IPS-15b (cell line): ENCODE measurements around the gene PPP1R7.

ENCODE experiments used
- H3K27me3 ChIP-seq: one replicate; pipeline ENCODE4 v1.6.1; 2013; ENCODE audit warnings: low read length; ENCODE audit not compliant: control insufficient read depth, insufficient read depth
- H3K36me3 ChIP-seq: one replicate; pipeline ENCODE4 v1.6.1; 2013; ENCODE audit warnings: low read length; ENCODE audit not compliant: control insufficient read depth, insufficient read depth
- H3K4me1 ChIP-seq: one replicate; pipeline ENCODE4 v1.6.1; 2013; ENCODE audit warnings: mild to moderate bottlenecking, low read length; ENCODE audit not compliant: control insufficient read depth, insufficient read depth
- H3K4me3 ChIP-seq: one replicate; pipeline ENCODE4 v1.5.1; 2013; ENCODE audit warnings: low read depth, low read length
- H3K9ac ChIP-seq: one replicate; pipeline ENCODE4 v1.6.1; 2013; ENCODE audit warnings: low read depth, mild to moderate bottlenecking, low read length
- H3K9me3 ChIP-seq: one replicate; pipeline ENCODE4 v1.6.1; 2013; ENCODE audit warnings: mild to moderate bottlenecking, low read length; ENCODE audit not compliant: control insufficient read depth, insufficient read depth

PPP1R7 gene

DNA sequence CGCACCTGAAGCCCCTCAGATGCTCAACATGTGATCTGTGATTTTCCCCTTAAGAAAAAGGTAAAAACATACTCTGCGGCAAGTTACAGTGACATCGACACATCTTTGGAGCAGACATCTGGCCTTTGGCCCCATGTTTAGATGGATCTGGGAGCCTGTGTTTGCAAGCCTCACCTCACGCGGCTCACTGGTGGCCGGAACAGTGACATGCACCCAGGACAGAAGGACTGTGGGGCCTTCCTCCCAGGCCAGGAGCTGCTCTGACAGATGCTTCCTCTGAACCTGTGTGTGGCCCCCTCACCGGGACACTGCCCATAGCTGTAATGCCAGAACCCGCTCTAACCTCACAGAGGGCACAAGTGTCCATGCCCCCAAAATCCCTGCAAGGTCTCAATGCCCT lies 14.1 kb upstream of the PPP1R7 start:
- Histone ChIP-seq H3K27me3 (no peaks in the 10 kb centered on the region), H3K9me3 (no peaks in the 10 kb centered on the region), H3K36me3 (peaks cover 50% of the 10 kb centered on the region), H3K4me3 (no peak overlapping the region), H3K4me1 (no peaks in the 10 kb centered on the region), H3K9ac (no peak overlapping the region)

GRCh38 chr2:241136661-241137260 lies 13.5 kb upstream of the PPP1R7 start:
- Histone ChIP-seq H3K4me3 (no peak overlapping the region), H3K4me1 (no peaks in the 10 kb centered on the region), H3K36me3 (peaks cover 50% of the 10 kb centered on the region), H3K9me3 (no peaks in the 10 kb centered on the region), H3K27me3 (no peaks in the 10 kb centered on the region), H3K9ac (no peak overlapping the region)

GRCh38 chr2:241137276-241138190 lies 12.7 kb upstream of the PPP1R7 start:
- H3K9ac ChIP-seq, result no peak overlapping the region
- H3K4me3 ChIP-seq, result no peak overlapping the region
- H3K36me3 ChIP-seq, result peaks cover 50% of the 10 kb centered on the region

DNA sequence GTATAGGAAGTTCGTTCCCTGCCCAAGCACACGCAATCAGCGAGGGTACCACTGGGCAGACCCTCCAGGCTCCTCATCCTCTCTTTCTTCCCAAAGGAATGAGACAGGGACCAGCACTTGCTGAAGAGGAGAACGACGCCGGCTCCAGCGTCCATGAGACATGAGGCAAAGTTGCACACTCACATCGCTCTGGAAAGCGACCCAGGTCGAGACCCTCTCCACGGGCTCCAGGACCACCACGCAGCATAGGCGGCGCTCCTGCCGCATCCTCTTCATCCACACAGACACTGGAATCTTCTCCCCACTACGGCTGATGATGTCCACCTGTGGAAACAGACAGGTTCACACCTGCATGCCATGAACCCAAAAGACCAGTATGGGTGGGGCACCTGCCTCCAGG lies 11.8 kb upstream of the PPP1R7 start:
- H3K36me3 ChIP-seq, result peaks cover 46% of the 10 kb centered on the region
- no peak overlapping the region for H3K4me3 ChIP-seq
- H3K9me3 ChIP-seq, result no peaks in the 10 kb centered on the region
- no peaks in the 10 kb centered on the region for H3K27me3 ChIP-seq
- no peaks in the 10 kb centered on the region for H3K4me1 ChIP-seq
- no peak overlapping the region for H3K9ac ChIP-seq

More at GRCh38 chr2:241137276-241138190, 12.7 kb upstream of the PPP1R7 start:
- no peaks in the 10 kb centered on the region for H3K27me3 ChIP-seq
- H3K9me3 ChIP-seq, result no peaks in the 10 kb centered on the region
- no peaks in the 10 kb centered on the region for H3K4me1 ChIP-seq

DNA sequence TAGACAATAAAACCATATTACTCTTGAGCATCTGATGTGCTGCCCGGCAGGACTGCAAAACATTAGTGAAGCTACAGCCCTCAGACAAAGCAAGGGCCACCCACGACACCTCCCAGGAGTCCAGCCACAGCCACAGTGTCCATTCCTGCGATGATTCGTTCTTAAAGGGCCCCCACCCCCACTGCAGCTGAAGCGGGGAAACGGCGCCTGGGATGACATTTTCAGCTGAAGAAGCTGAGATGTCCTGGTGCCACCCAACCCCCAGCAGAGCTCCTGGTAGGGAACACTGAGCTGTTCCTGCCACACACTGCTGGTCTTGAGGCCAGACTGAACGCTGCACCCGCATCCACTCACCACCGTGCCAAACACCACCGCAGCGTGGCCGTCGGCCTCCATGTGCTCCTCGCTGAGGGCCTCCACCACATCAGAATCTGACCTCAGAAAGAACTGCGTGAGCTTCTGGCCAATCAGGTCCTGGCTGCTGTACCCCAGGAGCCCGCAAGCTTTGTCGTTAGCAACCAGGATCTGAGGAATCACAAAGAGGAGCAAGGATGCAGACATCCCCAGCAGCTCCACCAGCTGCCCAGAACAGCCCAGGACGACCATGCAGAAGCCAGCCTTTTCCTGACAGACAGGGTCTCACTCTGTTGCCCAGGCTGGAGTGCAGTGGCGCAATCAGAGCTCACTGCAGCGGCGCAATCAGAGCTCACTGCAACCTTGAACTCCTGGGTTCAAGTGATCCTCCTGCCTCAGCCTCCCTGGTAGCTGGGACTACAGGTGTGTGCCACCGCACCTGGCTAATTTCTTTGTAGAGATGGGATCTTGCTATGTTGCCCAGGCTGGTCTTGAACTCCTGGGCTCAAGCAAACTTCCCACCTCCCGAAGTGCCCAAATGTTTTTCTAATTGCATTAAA lies 10.5 kb upstream of the PPP1R7 start:
- Histone ChIP-seq H3K9me3 (no peaks in the 10 kb centered on the region), H3K27me3 (no peaks in the 10 kb centered on the region), H3K36me3 (peaks cover 40% of the 10 kb centered on the region)

GRCh38 chr2:241140445-241140840 lies 9.8 kb upstream of the PPP1R7 start:
- Histone ChIP-seq H3K27me3 (no peaks in the 10 kb centered on the region), H3K9ac (no peak overlapping the region), H3K4me3 (no peak overlapping the region), H3K9me3 (no peaks in the 10 kb centered on the region), H3K4me1 (no peaks in the 10 kb centered on the region), H3K36me3 (peaks cover 34% of the 10 kb centered on the region)

More for the DNA sequence above, 10.5 kb upstream of the PPP1R7 start:
- Histone ChIP-seq H3K4me1 (no peaks in the 10 kb centered on the region), H3K4me3 (no peak overlapping the region), H3K9ac (no peak overlapping the region)

- Histone ChIP-seq H3K9ac (no peak overlapping the region), H3K4me1 (no peaks in the 10 kb centered on the region), H3K36me3 (peaks cover 26% of the 10 kb centered on the region), H3K4me3 (no peak overlapping the region), H3K27me3 (no peaks in the 10 kb centered on the region), H3K9me3 (no peaks in the 10 kb centered on the region)
Observed at GRCh38 chr2:241141214-241141770, 9.0 kb upstream of the PPP1R7 start.

DNA sequence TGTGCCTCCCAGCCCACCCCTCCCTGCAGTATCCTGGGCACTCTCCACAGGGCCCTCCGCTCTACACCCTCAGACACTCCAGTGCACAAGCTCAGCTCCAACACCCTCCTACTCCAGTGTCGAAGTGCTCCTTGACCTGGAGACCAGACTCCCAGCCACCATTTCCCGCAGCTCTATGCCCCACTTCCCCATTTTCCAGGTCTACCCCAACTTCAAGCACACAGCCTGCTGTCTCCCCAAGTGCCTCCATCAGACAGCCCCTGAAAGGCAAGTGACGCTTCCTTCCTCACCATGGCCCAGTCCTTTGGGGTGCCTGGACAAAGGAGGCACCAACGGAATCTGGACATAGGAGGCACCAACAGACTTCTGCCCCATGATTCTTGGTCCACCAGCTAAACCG lies 8.2 kb upstream of the PPP1R7 start:
- no peaks in the 10 kb centered on the region for H3K9me3 ChIP-seq
- H3K27me3 ChIP-seq, result no peaks in the 10 kb centered on the region
- no peak overlapping the region for H3K9ac ChIP-seq
- H3K4me3 ChIP-seq, result no peak overlapping the region
- H3K36me3 ChIP-seq, result peaks cover 18% of the 10 kb centered on the region
- H3K4me1 ChIP-seq, result no peaks in the 10 kb centered on the region

DNA sequence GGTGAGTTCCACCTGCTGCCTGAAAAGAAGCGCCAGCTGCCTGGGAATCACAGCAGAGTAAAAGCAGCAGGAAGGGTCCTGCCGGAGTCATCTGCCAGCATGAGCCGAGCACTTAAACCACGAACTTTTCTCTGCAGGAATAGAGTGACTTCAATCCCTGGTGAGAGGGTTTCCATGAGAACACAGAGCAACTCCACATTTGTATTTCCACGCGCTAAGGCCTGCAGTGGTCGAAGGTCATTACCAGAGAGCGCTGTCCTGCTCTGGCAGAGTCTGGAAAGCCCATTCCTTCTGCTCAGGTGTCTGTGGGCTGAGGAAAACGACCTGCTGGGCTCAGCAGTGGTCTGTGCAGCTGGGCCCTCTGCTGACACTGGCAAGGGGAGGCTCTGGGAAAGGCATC lies 7.7 kb upstream of the PPP1R7 start:
- H3K36me3 ChIP-seq, result peaks cover 14% of the 10 kb centered on the region
- no peaks in the 10 kb centered on the region for H3K27me3 ChIP-seq
- no peak overlapping the region for H3K4me3 ChIP-seq
- no peaks in the 10 kb centered on the region for H3K4me1 ChIP-seq
- no peak overlapping the region for H3K9ac ChIP-seq
- H3K9me3 ChIP-seq, result no peaks in the 10 kb centered on the region

DNA sequence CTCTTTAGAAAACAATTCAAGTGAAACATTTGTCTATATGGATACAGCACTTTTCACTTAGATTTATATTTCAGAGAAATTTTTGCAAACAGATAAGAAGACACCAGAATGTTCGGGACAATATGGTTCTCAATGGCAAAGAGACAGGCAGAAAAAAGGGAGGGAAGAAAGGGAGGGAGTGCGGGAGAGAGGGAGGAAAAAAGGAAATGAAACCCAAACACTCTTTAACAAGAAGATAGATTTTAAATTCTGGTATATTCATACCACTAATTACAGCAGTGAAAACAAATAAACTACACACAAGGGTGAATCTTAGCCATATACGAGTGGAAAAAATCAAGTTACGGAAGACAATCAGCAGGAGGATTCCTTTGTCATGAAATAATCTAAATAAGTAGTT lies 4.0 kb upstream of the PPP1R7 start:
- H3K27me3 ChIP-seq, result peaks cover 4% of the 10 kb centered on the region
- H3K36me3 ChIP-seq, result no peaks in the 10 kb centered on the region
- no peak overlapping the region for H3K9ac ChIP-seq
- H3K4me3 ChIP-seq, result no peak overlapping the region
- no peaks in the 10 kb centered on the region for H3K4me1 ChIP-seq
- no peaks in the 10 kb centered on the region for H3K9me3 ChIP-seq

DNA sequence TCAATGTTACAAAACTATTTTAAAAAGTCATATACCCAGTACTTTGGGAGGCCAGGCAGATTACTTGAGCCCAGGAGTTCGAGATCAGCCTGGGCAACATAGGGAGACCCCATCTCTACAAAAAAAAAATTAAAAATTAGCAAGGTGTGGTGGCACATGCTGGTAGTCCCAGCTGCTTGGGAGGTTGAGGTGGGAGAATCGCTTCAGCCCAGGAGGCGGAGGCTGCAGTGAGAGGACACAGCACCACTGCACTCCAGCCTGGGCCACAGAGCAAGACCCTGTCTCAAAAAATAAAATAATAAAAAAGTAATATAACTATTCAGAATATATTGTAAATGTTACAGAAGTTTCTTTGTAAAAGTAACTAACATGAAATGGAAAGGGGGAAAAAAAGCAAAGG lies 2.9 kb upstream of the PPP1R7 start:
- Histone ChIP-seq H3K36me3 (no peaks in the 10 kb centered on the region), H3K27me3 (peaks cover 4% of the 10 kb centered on the region), H3K9ac (no peak overlapping the region), H3K9me3 (no peaks in the 10 kb centered on the region), H3K4me1 (no peaks in the 10 kb centered on the region), H3K4me3 (no peak overlapping the region)
